Astrocyte (in vitro differentiated cells and primary cell): ENCODE measurements around the gene SLC52A1.

Experiments used
- EZH2 ChIP-seq: IDR thresholded peaks from 2 replicates; pipeline ENCODE4 v1.6.1; 2012; ENCODE audit warnings: mild to moderate bottlenecking, low read length, inconsistent platforms; ENCODE audit not compliant: insufficient read depth
- TF ChIP-seq, protein P1 (sequence below): IDR thresholded peaks from 2 replicates; pipeline ENCODE4 v1.5.1; 2011; ENCODE audit warnings: low read depth, mild to moderate bottlenecking, inconsistent platforms, low read length, moderate library complexity; ENCODE audit not compliant: insufficient read depth

DNA sequence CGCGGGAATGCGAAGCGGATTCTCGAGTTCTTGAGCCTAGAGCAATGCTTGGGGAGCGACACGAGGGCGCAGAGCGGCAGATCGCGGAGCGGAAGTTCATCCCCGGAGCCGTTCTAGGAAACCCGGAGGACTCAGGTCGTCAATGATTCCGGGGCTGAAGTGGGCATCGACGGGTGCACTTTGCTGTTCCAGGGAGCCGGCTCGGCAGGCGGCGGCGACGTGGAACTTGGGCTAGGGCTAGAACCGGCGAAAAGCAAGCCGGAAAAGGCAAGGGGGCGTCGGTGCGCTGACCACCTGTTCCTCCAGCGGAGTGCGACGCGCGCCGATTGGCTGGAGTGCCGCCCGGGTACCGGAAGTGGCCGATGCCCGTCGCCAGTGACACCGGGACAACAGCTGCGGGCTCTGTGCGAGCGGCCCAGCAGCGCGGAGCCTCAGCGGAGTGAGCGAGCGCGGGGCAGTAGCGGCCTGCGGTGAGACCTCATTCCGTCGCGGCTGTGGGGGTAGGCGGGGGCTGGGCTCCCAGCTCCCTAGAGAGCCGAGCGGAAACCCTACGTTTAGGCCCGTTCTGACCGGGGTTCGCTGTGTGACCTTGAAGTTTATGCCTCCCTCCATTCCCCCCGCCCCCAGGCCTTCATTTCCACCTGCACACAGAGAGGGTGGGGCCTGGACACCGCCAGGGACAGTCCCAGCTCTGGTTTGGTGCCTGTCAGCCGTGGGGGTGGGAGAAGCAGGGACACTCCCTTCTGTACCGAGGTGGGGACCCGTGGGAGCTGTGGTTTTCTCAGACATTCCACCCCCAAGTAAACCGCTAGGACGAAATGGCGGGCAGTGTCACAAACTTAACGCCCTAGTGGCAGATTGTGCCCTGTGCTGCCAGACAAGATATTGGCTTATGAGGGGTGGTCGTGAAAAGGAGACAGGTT lies 43.1 kb upstream of the SLC52A1 start, which contains the start of gene ZFP3:
- TF ChIP-seq, protein P1, sequence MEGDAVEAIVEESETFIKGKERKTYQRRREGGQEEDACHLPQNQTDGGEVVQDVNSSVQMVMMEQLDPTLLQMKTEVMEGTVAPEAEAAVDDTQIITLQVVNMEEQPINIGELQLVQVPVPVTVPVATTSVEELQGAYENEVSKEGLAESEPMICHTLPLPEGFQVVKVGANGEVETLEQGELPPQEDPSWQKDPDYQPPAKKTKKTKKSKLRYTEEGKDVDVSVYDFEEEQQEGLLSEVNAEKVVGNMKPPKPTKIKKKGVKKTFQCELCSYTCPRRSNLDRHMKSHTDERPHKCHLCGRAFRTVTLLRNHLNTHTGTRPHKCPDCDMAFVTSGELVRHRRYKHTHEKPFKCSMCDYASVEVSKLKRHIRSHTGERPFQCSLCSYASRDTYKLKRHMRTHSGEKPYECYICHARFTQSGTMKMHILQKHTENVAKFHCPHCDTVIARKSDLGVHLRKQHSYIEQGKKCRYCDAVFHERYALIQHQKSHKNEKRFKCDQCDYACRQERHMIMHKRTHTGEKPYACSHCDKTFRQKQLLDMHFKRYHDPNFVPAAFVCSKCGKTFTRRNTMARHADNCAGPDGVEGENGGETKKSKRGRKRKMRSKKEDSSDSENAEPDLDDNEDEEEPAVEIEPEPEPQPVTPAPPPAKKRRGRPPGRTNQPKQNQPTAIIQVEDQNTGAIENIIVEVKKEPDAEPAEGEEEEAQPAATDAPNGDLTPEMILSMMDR: peak; percentile 3
- no peak for TF ChIP-seq EZH2
